Skin epidermis (tissue), 12 donors: ENCODE data around the gene KRTAP9-4.
"Not testable (repeated sequence)": the region's sequence is repeated elsewhere in the genome, so short reads cannot be mapped to it uniquely, and the experiment has no call there.

Experiments
- H3K27ac ChIP-seq, 21 experiments: fragments of 200-600 bp; sonication (generic) in 11 of 21; one replicate each; pipeline ENCODE4 v1.5.0; 2020; ENCODE audit warnings: mild to moderate bottlenecking in 3 of 21, inconsistent platforms in 2 of 21, moderate library complexity in 2 of 21
- H3K4me3 ChIP-seq, 7 experiments: fragments of 200-600 bp; sonication (generic) in 2 of 7; one replicate each; pipeline ENCODE4 v1.5.0; 2020; ENCODE audit warnings: inconsistent platforms in 2 of 7, mild to moderate bottlenecking in 2 of 7, moderate library complexity in 1 of 7

KRTAP9-4 gene, protein sequence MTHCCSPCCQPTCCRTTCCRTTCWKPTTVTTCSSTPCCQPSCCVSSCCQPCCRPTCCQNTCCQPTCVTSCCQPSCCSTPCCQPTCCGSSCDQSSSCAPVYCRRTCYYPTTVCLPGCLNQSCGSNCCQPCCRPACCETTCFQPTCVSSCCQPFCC

DNA sequence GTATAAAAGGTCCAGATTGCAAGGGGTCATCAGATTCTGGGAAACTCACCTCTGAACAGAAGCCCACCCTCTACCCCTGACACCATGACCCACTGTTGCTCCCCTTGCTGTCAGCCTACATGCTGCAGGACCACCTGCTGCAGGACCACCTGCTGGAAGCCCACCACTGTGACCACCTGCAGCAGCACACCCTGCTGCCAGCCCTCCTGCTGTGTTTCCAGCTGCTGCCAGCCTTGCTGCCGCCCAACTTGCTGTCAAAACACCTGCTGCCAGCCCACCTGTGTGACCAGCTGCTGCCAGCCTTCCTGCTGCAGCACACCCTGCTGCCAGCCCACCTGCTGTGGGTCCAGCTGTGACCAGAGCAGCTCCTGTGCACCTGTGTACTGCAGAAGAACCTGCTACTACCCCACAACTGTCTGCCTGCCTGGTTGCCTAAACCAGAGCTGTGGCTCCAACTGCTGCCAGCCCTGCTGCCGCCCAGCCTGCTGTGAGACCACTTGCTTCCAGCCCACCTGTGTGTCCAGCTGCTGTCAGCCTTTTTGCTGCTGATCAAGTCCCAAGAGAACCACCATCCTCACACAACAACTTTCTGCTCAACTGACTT is at the start of gene KRTAP9-4:
TSS of gene KRTAP9-4 (plus strand) at position 51 of the 604 bp plus-strand sequence. CDS start at position 85, 34 bp downstream.
- H3K4me3 ChIP-seq, H3K27ac ChIP-seq: not testable (repeated sequence)

DNA sequence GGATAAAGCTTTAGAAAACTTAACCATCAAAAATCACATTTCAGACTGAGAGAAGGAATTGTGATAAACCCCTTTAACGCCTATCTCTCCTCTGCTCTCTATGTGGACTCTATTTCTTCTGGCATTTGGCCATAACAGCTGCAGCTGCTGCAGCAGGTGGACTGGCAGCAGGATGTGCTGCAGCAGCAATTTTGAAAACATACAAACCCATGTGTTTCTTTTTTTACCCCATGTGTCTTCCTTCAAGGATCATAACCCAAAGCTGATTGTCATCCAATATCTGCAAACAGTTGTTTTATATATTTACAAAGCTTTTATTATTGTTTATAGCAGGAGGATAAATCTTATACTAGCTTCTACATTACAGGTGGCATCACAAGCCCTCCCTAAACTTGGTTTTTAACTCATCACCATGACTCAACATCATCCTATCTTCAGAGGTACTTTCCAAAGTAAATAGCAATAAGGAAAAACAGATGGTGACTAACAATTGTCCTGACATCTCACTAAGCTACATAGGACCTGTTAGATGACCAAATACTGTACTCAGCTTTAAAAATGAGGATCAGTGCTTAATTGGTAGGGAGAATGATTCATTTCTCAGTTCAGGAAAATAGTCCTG is 37.5 kb upstream of the KRTAP9-4 start:
- Histone ChIP-seq H3K4me3 (no peak overlapping the region), H3K27ac (no peak overlapping the region)

DNA sequence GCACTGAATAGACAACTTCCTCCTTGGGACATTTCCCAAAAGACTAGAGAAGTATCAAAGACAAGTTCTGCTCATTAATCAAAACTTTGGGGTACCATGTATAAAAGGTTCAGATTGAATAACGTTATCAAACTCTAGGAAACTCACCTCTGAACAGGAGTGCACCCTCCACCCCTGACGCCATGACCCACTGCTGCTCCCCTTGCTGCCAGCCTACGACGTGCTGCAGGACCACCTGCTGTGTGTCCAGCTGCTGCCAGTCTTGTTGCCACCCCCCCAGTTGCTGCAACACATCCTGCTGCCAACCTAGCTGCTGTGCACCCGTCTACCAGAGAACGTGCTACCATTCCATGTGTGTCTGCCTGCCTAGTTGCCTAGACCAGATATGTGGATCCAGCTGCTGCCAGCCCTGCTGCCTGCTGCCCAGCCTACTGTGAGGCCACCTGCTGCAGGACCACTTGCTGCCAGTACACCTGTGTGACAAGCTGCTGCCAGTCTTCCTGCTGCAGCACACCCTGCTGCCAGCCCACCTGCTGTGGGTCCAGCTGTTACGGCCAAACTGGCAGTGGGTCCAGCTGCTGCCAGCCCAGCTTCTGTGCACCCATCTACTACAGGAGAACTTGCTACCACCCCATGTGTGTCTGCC is 36.8 kb upstream of the KRTAP9-4 start:
- Histone ChIP-seq H3K27ac (no peak overlapping the region), H3K4me3 (no peak overlapping the region)

GRCh38 chr17:41215681-41216080 is 33.8 kb upstream of the KRTAP9-4 start:
- Histone ChIP-seq H3K27ac (no peak overlapping the region), H3K4me3 (no peak overlapping the region)

- H3K27ac ChIP-seq, result no peak overlapping the region
- H3K4me3 ChIP-seq, result no peak overlapping the region
Measured at GRCh38 chr17:41223821-41224220, 25.7 kb upstream of the KRTAP9-4 start.

GRCh38 chr17:41226051-41226450 is 23.4 kb upstream of the KRTAP9-4 start:
- Histone ChIP-seq H3K4me3 (no peak overlapping the region), H3K27ac (no peak overlapping the region)

DNA sequence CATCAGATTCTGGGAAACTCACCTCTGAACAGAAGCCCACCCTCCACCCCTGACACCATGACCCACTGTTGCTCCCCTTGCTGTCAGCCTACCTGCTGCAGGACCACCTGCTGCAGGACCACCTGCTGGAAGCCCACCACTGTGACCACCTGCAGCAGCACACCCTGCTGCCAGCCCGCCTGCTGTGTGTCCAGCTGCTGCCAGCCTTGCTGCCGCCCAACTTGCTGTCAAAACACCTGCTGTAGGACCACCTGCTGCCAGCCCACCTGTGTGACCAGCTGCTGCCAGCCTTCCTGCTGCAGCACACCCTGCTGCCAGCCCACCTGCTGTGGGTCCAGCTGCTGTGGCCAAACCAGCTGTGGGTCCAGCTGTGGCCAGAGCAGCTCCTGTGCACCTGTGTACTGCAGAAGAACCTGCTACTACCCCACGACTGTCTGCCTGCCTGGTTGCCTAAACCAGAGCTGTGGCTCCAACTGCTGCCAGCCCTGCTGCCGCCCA is 22.8 kb upstream of the KRTAP9-4 start, which contains the start of gene KRTAP9-2:
TSS of gene KRTAP9-2 (plus strand) at position 51 of the 498 bp plus-strand sequence. CDS start at position 58, 7 bp downstream.
- not testable (repeated sequence) for H3K4me3 ChIP-seq, H3K27ac ChIP-seq

DNA sequence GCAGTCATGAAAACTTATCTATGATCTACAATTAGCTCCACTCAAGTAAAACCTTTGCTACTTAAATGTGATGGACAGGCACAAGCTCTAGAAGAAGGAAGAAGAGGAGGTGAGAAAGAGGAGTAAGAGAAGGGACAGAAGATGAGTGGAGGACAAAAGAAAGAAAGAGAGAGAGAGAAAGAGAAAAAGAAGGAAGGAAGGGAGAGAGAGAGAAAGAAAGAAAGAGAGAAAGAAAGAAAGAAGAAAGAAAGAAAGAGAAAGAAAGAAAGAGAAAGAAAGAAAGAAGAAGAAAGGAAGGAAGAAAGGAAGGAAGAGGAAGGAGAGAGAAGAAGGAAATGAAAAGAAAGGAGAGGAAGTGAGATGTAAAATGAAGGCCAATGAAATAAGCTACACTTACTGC is 19.4 kb upstream of the KRTAP9-4 start:
- Histone ChIP-seq H3K27ac (no peak overlapping the region), H3K4me3 (no peak overlapping the region)

GRCh38 chr17:41231731-41232130 is 17.8 kb upstream of the KRTAP9-4 start:
- no peak overlapping the region for H3K27ac ChIP-seq
- no peak overlapping the region for H3K4me3 ChIP-seq

DNA sequence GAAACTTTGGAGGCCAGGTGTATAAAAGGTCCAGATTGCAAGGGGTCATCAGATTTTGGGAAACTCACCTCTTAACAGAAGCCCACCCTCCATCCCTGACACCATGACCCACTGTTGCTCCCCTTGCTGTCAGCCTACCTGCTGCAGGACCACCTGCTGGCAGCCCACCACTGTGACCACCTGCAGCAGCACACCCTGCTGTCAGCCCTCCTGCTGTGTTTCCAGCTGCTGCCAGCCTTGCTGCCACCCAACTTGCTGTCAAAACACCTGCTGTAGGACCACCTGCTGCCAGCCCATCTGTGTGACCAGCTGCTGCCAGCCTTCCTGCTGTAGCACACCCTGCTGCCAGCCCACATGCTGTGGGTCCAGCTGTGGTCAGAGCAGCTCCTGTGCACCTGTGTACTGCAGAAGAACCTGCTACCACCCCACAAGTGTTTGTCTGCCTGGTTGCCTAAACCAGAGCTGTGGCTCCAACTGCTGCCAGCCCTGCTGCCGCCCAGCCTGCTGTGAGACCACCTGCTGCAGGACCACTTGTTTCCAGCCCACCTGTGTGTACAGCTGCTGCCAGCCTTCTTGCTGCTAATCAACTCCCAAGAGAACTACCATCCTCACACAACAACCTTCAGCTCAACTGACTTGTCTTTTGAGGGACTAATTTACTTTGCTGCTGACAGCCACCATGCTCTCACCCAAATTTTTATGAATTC is 16.9 kb upstream of the KRTAP9-4 start, which contains the start of gene KRTAP9-3:
TSS of gene KRTAP9-3 (plus strand) at position 51 of the 707 bp plus-strand sequence. CDS start at position 104, 53 bp downstream.
- not testable (repeated sequence) for H3K4me3 ChIP-seq, H3K27ac ChIP-seq

DNA sequence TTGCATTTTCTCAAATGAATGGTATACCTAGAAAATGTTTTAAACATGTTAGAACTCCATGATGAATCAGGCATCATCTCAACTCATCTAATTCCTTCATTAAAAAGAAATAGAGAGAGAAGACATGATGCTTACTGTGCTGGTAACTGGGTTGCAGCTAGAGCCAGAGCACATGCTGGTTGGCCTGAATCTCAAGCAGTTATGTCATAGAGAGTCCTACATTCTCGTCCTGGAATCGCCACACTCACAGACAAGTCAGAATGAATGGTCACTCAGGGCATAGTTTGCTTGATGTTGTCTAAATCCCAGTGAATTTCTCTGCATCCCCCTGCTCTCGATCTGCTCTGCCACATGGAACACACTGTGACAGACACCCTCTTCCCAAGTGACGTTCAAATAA is 12.4 kb upstream of the KRTAP9-4 start:
- not testable (repeated sequence) for H3K27ac ChIP-seq, H3K4me3 ChIP-seq

GRCh38 chr17:41237949-41238437 is 11.5 kb upstream of the KRTAP9-4 start, which contains the start of gene KRTAP9-8:
KRTAP9-8 (plus strand) TSS chr17:41237999; CDS start chr17:41238052, 53 bp downstream.
- H3K4me3 ChIP-seq, result not testable (repeated sequence)

GRCh38 chr17:41246995-41247787 is 2.3 kb upstream of the KRTAP9-4 start:
- not testable (repeated sequence) for H3K4me3 ChIP-seq, H3K27ac ChIP-seq

More at GRCh38 chr17:41237949-41238437, 11.5 kb upstream of the KRTAP9-4 start, which contains the start of gene KRTAP9-8:
- H3K27ac ChIP-seq, result not testable (repeated sequence)

DNA sequence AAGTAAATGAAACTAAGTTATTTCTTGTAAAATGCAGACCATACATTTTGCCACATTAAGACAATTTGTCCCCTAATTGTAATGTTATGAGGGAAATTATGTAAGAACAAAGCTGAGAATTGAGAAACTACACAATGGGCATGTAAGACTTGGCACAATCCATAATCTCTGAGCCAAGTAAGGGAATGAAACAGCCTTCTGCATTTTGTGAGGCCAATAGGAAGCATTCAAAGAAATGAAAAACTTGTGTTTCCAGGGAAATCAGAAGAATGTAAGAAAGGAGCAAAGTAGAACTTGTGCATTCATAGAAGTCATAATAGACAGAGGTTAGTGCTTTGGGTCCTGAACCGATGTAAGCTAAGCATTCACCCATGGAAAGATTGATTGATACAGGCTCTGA is 1.8 kb downstream of the KRTAP9-4 start:
- Histone ChIP-seq H3K4me3 (no peak overlapping the region), H3K27ac (no peak overlapping the region)

DNA sequence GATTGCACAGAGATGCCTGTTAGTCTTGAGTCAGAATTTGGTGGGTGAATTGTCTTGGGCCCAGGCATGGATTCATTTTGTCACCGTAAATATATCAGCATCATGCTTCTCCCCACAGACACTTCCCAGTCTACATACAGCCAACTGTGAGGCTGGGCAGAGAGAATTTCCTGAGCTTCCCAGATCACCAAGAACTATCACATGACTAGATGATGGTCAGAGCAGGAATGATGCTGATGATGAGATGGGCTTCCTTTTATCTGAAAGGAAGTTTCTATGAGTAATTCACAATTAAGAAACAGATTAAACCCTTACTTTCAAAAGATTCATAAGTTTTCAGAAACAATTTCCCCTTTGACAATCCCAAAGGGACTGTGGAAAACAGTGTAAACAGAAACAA is 5.4 kb downstream of the KRTAP9-4 start:
- Histone ChIP-seq H3K4me3 (no peak overlapping the region), H3K27ac (no peak overlapping the region)

- not testable (repeated sequence) for H3K27ac ChIP-seq, H3K4me3 ChIP-seq
Measured at GRCh38 chr17:41255381-41256290, 6.1 kb downstream of the KRTAP9-4 start, which contains the start of gene KRTAP9-9. KRTAP9-9 (plus strand) TSS chr17:41255384.

GRCh38 chr17:41256291-41256685 is 6.8 kb downstream of the KRTAP9-4 start:
- no peak overlapping the region for H3K27ac ChIP-seq
- no peak overlapping the region for H3K4me3 ChIP-seq

GRCh38 chr17:41258406-41258805 is 8.9 kb downstream of the KRTAP9-4 start:
- no peak overlapping the region for H3K27ac ChIP-seq
- no peak overlapping the region for H3K4me3 ChIP-seq
